ENCODE measurements around the gene RHOBTB3. TPM values are rescaled to one million over a fixed set of nuclear protein-coding genes. Genes with fewer than 3 reads are reported as not detected.

Gene RHOBTB3
- total and polyA plus RNA-seq, 10 of the 15 experiments (the other 5 are each of a cell fraction or from before 2014, with no cell fraction given), result 3.6 to 42.8 (median 8.4) TPM

- no peak for DNase-seq (ENCODE audit: low read depth, low spot score)
- ChIA-PET POLR2A (interaction anchor here (1.5 to 1.8 kb wide), 3 partner anchors 33 to 94 kb away, joined by 3 to 12 read pairs (median 6); partner anchors contain the start of gene RFESD), CTCF (interaction anchor here (1.5 to 5.2 kb wide), 3 partner anchors 65 to 94 kb away, joined by 4 to 22 read pairs (median 6); no protein-coding TSS in a partner anchor), RAD21 (ENCODE audit: unreplicated experiment) (interaction anchor here (2.1 to 4.3 kb wide), 5 partner anchors 11 to 93 kb away, joined by 12 to 21 read pairs (median 16); partner anchors contain the start of gene GLRX), SMC1A (ENCODE audit: uncharacterized antibody, unreplicated experiment) (interaction anchor here (0.9 to 1.8 kb wide), 6 partner anchors 25 to 140 kb away, joined by 3 to 13 read pairs (median 4); no protein-coding TSS in a partner anchor)
- in situ Hi-C loops (cut with MboI) (no loop called here), intact Hi-C loops (cut with micrococcal nuclease; ENCODE audit: unreplicated experiment) (loop anchor here (2.0 to 10.0 kb wide), 6 partner anchors 83 to 645 kb away; partner anchors contain the start of genes ARSK, GLRX, RFESD and SKIC3)
- peak overlapping the region; percentile 78; the same call in 1 of the 2 replicates for H3K4me3 ChIP-seq
- H3K27me3 ChIP-seq (replicated peaks in 1 of 2; ENCODE audit: control insufficient read depth in 2 of 2, insufficient read depth in 2 of 2, low read length in 1 of 2), result no peaks in the 10 kb centered on the region
- no peak for FAIRE-seq
- H3K27ac ChIP-seq (ENCODE audit: control insufficient read depth, insufficient read depth), result peak overlapping the region; percentile 70
- WGBS (ENCODE audit: insufficient coverage, insufficient replicate concordance, low lambda C conversion rate, missing lambda C conversion rate), result 81% methylated on average over 8 of the region's 8 CpGs
- H3K79me2 ChIP-seq (ENCODE audit: control insufficient read depth, insufficient read depth, low read length), result peaks cover 36% of the 10 kb centered on the region
- no peaks in the 10 kb centered on the region for H3K9me3 ChIP-seq (replicated peaks; ENCODE audit: control insufficient read depth, insufficient read depth, low read length)
- no peak for ATAC-seq
- TF ChIP-seq, protein P1, sequence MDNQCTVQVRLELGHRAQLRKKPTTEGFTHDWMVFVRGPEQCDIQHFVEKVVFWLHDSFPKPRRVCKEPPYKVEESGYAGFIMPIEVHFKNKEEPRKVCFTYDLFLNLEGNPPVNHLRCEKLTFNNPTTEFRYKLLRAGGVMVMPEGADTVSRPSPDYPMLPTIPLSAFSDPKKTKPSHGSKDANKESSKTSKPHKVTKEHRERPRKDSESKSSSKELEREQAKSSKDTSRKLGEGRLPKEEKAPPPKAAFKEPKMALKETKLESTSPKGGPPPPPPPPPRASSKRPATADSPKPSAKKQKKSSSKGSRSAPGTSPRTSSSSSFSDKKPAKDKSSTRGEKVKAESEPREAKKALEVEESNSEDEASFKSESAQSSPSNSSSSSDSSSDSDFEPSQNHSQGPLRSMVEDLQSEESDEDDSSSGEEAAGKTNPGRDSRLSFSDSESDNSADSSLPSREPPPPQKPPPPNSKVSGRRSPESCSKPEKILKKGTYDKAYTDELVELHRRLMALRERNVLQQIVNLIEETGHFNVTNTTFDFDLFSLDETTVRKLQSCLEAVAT (IDR thresholded peaks at IDR 0.05), result peak; percentile 89
- TF ChIP-seq EZH2 (IDR thresholded peaks at IDR 0.05; ENCODE audit: borderline replicate concordance, control insufficient read depth, low read depth, low read length) (no peak), ESRRA (IDR thresholded peaks at IDR 0.05; ENCODE audit: low read length) (no peak), RUNX3 (IDR thresholded peaks at IDR 0.05; ENCODE audit: low read length) (no peak), POLR2AphosphoS5 (IDR thresholded peaks at IDR 0.05; ENCODE audit: low read length) (peak; percentile 78), SUZ12 (IDR thresholded peaks at IDR 0.05; ENCODE audit: unreplicated experiment) (no peak), ATF2 (IDR thresholded peaks at IDR 0.05; ENCODE audit: low read length) (peak; percentile 9; the same call in 1 of the 2 replicates), ATF3 (IDR thresholded peaks at IDR 0.05; ENCODE audit: borderline replicate concordance, extremely low read depth, low read depth, low read length) (no peak), JUNB (IDR thresholded peaks at IDR 0.05) (no peak), IKZF1 (conservative IDR thresholded peaks at IDR 0.05) (no peak), ZBED1 (IDR thresholded peaks at IDR 0.05; ENCODE audit: borderline replicate concordance) (no peak), SMAD1 (IDR thresholded peaks at IDR 0.05; ENCODE audit: low read depth, partially characterized antibody) (peak; percentile 45), GATAD2B (conservative IDR thresholded peaks at IDR 0.05; ENCODE audit: low read depth) (no peak)
- H2AFZ ChIP-seq (ENCODE audit: control insufficient read depth, low read depth, low read length), result peak overlapping the region; percentile 31
- H3K4me2 ChIP-seq (ENCODE audit: control insufficient read depth, insufficient read depth), result peak overlapping the region; percentile 90
- no peaks in the 10 kb centered on the region for H4K20me1 ChIP-seq (ENCODE audit: control insufficient read depth, insufficient read depth)
- H3K4me1 ChIP-seq (ENCODE audit: control insufficient read depth, insufficient read depth, low read length), result peaks cover 21% of the 10 kb centered on the region
- no peaks in the 10 kb centered on the region for H3K36me3 ChIP-seq (ENCODE audit: control insufficient read depth in 2 of 2, insufficient read depth in 2 of 2, low read length in 1 of 2)
- TSS peak; percentile 76 for BruUV-seq (replicated peaks)
- no peak overlapping the region; the same call in 1 of the 2 replicates for H3K9ac ChIP-seq (ENCODE audit: control insufficient read depth, insufficient read depth, low read length)
Observed at GRCh38 chr5:95729115-95730010, 1.8 kb upstream of the RHOBTB3 start.
